Hair follicular keratinocyte (primary cell): ENCODE results near the gene ADAM17. TPM values are rescaled to one million over a fixed set of nuclear protein-coding genes. Genes with fewer than 3 reads are reported as not detected.

Experiments
- total RNA-seq: library from RNA; depleted of rRNA; stranded (reverse); fragments of >200 nt; gene quantifications from 2 replicates; pipeline ENCODE4 v1.2.3, GENCODE V29; 2015

ADAM17 gene
- 22.2 and 26.2 TPM in 2 replicates for total RNA-seq

GRCh38 chr2:9555297-9556120 is at the start of gene ADAM17:
TSS of gene ADAM17 (minus strand) at chr2:9555830. CDS start at chr2:9555605, 225 bp downstream.

GRCh38 chr2:9474361-9475057 is 81.1 kb downstream of the ADAM17 start, which contains the start of gene IAH1:
TSS of gene IAH1 (plus strand) at chr2:9474551. CDS start at chr2:9474567, 16 bp downstream.

Other genes with a start within 250 kb of the ADAM17 start
- gene ITGB1BP1, start 132.3 kb downstream of the ADAM17 start, total RNA-seq, result 41.8 and 46.1 TPM in 2 replicates
- 30.9 and 54.7 TPM in 2 replicates for gene CPSF3, start 132.2 kb downstream of the ADAM17 start, total RNA-seq
- 79.5 and 84.0 TPM in 2 replicates for gene IAH1, start 81.3 kb downstream of the ADAM17 start, total RNA-seq
- gene YWHAQ, start 75.2 kb upstream of the ADAM17 start, total RNA-seq, result 292 and 302 TPM in 2 replicates